Calu3 (cell line): ENCODE data around the gene MAT2A. TPM values are rescaled to one million over a fixed set of nuclear protein-coding genes. Genes with fewer than 3 reads are reported as not detected.

ENCODE experiments used
- BruUV-seq: library from RNA; stranded (reverse); fragments of 400-500 nt; replicated peaks from 2 replicates; lab custom pipeline; 2021; lab: Mats Ljungman, UMichigan
- CTCF ChIA-PET: fragments of 300-600 bp; sonication (Branson Sonifier 250); formaldehyde crosslinking; loops from one replicate; lab custom pipeline; 2022; ENCODE audit warnings: antibody characterized with exemption; lab: Charles Lee
- DNase-seq: peaks from one replicate; pipeline ENCODE4 v3.0.0; 2022
- H3K27ac Mint-ChIP-seq: one replicate; pipeline ENCODE4 v1.8.0; 2022; ENCODE audit warnings: mixed read lengths; ENCODE audit not compliant: unreplicated experiment
- H3K27me3 Mint-ChIP-seq: one replicate; pipeline ENCODE4 v1.8.0; 2022; ENCODE audit warnings: mixed read lengths; ENCODE audit not compliant: unreplicated experiment
- H3K36me3 Mint-ChIP-seq: one replicate; pipeline ENCODE4 v1.8.0; 2022; ENCODE audit warnings: mild to moderate bottlenecking, moderate library complexity, mixed read lengths; ENCODE audit not compliant: insufficient read depth, unreplicated experiment
- H3K4me1 Mint-ChIP-seq: one replicate; pipeline ENCODE4 v1.8.0; 2022; ENCODE audit warnings: mild to moderate bottlenecking, low read depth, mixed read lengths; ENCODE audit not compliant: unreplicated experiment
- H3K4me3 Mint-ChIP-seq: one replicate; pipeline ENCODE4 v1.8.0; 2022; ENCODE audit warnings: mild to moderate bottlenecking, low read depth, moderate library complexity, mixed read lengths; ENCODE audit not compliant: unreplicated experiment
- H3K9me3 Mint-ChIP-seq: one replicate; pipeline ENCODE4 v1.8.0; 2022; ENCODE audit warnings: low read depth, mixed read lengths; ENCODE audit not compliant: unreplicated experiment
- intact Hi-C: fragments of 100-400 bp; cut with micrococcal nuclease; formaldehyde crosslinking; loops from one replicate; pipeline ENCODE4 v1.10.0; 2022; ENCODE audit not compliant: unreplicated experiment
- total RNA-seq: library from RNA; stranded (reverse); gene quantifications from 2 replicates; pipeline ENCODE4 v1.2.3, GENCODE V29; 2022
- TF ChIP-seq, protein P1 (sequence below): fragments of 200-600 bp; IDR thresholded peaks from one replicate; pipeline ENCODE4 v1.8.0; 2022; ENCODE audit warnings: antibody characterized with exemption; ENCODE audit not compliant: unreplicated experiment

Gene MAT2A
- total RNA-seq, 1 experiment from 2014 or later = 387 TPM

DNA sequence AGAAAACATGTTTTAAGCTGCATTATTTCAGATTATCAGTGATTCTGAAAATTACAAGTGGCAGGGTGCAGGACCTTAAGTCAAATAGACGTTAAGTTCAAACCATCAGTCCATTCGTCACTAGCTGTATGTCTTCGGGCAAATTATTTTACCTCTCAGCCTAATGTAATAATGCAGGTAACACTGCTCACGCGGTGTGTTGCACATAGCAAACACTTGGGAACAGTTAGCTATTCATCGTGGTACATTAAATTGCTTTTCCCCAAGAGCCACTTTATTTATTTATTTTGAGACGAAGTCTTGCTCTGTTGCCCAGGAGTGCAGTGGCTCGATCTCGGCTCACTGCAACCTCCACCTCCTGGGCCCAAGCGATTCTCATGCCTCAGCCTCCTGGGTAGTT lies 10.1 kb downstream of the MAT2A start:
- Mint-ChIP-seq H3K36me3 (peaks cover 78% of the 10 kb centered on the region), H3K9me3 (no peaks in the 10 kb centered on the region), H3K27ac (no peak overlapping the region), H3K4me3 (no peak overlapping the region), H3K27me3 (no peaks in the 10 kb centered on the region), H3K4me1 (peaks cover 16% of the 10 kb centered on the region)
- CTCF ChIA-PET = interaction anchor here (0.6 to 1.0 kb wide), 3 partner anchors 10 to 129 kb away, joined by 3 to 5 read pairs (median 4); partner anchors contain the start of gene MAT2A
- TSS peak; percentile 29 for BruUV-seq
- intact Hi-C loops = no loop called here
- no peak for DNase-seq
- TF ChIP-seq, protein P1, sequence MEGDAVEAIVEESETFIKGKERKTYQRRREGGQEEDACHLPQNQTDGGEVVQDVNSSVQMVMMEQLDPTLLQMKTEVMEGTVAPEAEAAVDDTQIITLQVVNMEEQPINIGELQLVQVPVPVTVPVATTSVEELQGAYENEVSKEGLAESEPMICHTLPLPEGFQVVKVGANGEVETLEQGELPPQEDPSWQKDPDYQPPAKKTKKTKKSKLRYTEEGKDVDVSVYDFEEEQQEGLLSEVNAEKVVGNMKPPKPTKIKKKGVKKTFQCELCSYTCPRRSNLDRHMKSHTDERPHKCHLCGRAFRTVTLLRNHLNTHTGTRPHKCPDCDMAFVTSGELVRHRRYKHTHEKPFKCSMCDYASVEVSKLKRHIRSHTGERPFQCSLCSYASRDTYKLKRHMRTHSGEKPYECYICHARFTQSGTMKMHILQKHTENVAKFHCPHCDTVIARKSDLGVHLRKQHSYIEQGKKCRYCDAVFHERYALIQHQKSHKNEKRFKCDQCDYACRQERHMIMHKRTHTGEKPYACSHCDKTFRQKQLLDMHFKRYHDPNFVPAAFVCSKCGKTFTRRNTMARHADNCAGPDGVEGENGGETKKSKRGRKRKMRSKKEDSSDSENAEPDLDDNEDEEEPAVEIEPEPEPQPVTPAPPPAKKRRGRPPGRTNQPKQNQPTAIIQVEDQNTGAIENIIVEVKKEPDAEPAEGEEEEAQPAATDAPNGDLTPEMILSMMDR = no peak

DNA sequence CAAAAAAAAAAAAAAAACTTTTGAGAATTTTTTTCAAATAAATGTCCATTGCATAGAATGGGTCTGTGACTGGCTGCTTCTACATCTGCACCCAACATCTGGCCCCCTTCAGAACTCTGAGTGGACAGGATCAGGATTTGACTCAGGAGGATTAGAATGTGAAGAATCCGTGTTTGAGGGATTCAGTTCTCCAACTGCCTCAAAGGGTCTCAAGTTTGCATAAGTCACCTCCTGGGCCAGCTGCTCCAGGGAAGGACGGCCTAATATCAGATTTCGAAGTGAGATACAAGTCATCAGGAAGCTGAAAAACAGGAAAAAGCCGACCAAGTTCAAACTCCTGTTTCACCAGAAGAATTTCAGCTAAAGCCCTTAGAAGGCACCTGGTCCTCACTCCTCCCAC lies 10.9 kb downstream of the MAT2A start:
- Mint-ChIP-seq H3K27me3 (no peaks in the 10 kb centered on the region), H3K9me3 (no peaks in the 10 kb centered on the region), H3K4me1 (peaks cover 10% of the 10 kb centered on the region), H3K36me3 (peaks cover 75% of the 10 kb centered on the region), H3K27ac (no peak overlapping the region), H3K4me3 (no peak overlapping the region)
- BruUV-seq = no TSS peak
- CTCF ChIA-PET = interaction anchor here (1.8 kb wide), 1 partner anchor 129 kb away, joined by 9 read pairs; no protein-coding TSS in a partner anchor
- TF ChIP-seq, protein P1 = no peak
- intact Hi-C loops = no loop called here
- DNase-seq = no peak

DNA sequence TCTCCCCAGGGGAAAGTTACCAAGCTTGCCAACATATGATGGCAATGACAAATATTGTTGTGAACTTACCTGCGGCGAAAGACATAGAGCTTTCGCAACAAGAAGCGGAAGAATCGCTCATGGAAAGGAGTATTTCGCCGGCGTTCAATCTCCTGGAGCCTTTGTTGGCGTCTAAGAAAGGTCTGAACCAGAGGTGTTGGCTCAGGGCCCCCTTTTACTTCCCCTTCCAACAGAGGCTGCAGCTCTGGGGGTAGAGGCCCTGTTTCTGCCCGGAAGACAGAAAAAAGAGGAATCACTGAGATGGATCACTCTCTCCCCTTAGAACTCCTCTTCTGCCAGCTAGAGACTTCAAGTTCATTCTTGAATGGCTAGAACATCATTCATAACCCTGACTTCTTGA lies 11.5 kb downstream of the MAT2A start:
- DNase-seq = no peak
- BruUV-seq = no TSS peak
- H3K36me3 Mint-ChIP-seq = peaks cover 68% of the 10 kb centered on the region

DNA sequence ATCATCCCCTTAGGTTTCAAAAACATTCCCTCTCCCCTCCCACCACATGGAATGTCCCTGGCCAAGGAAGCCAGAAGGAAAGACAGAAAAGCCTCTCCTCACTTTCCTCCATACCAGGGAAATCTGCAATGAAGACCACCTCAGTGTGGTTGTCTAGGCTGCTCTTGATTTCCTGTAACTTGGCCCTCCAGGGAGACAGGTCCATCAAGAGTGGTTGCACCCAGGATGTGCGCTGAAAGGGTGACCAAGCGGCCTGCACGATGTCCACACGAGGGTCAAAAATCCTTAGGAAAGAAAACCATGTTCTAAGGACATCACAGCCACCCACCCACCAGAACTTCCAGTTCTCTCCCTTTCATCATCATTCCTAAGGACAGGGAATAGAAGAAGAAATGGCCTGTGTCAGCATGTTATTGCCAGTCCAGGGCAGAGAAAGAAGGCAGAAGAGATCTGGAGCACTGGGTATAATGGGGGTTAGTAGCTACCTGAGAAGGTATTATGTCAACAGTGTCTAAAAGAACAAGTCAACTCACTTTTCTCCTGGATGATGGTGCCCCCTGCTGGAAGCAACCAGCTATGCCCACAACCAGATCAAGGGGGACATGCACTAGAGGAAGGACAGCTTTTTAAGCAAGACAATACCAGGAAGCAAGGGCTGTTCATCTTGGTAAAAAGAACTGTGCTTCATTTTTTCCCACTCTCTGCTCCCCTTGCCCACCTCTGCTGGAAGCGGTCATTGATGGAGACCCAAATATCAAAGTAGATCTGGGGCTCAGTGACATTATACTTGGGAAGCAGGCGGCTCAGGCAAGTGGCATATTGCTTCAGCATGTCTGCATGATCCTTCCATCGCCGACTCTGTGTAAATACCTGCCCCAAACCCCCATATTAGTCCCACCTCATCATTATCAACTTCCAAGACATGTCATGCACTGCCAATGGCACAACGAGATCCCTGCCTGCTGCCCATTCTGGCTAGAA lies 13.0 kb downstream of the MAT2A start:
- no peak overlapping the region for H3K4me3 Mint-ChIP-seq
- CTCF ChIA-PET = interaction anchor here (0.6 to 2.7 kb wide), 13 partner anchors 9 to 160 kb away, joined by 3 to 66 read pairs (median 5); partner anchors contain the start of genes GGCX, MAT2A, RNF181 and SH2D6
- peaks cover 53% of the 10 kb centered on the region for H3K36me3 Mint-ChIP-seq
- intact Hi-C loops = loop anchor here (1.0 kb wide), 2 partner anchors 131 to 161 kb away; no protein-coding TSS in a partner anchor
- no peak overlapping the region for H3K27ac Mint-ChIP-seq
- peaks cover 10% of the 10 kb centered on the region for H3K4me1 Mint-ChIP-seq
- TF ChIP-seq, protein P1 = peak; percentile 77
- peak; percentile 87 for DNase-seq
- no TSS peak for BruUV-seq
- no peaks in the 10 kb centered on the region for H3K9me3 Mint-ChIP-seq
- no peaks in the 10 kb centered on the region for H3K27me3 Mint-ChIP-seq

More for the DNA sequence above, 11.5 kb downstream of the MAT2A start:
- Mint-ChIP-seq H3K4me3 (no peak overlapping the region), H3K27me3 (no peaks in the 10 kb centered on the region), H3K27ac (no peak overlapping the region), H3K9me3 (no peaks in the 10 kb centered on the region), H3K4me1 (peaks cover 10% of the 10 kb centered on the region)
- TF ChIP-seq, protein P1 = no peak
- CTCF ChIA-PET = interaction anchor here (1.8 to 2.7 kb wide), 3 partner anchors 11 to 159 kb away, joined by 9 to 25 read pairs (median 20); partner anchors contain the start of gene MAT2A
- intact Hi-C loops = no loop called here
